HepG2 (cell line): ENCODE measurements around the gene TOMM6. TPM values are rescaled to one million over a fixed set of nuclear protein-coding genes. Genes with fewer than 3 reads are reported as not detected.

ENCODE experiments used
- BCL6 ChIP-seq: IDR thresholded peaks from 2 replicates; pipeline ENCODE4 v1.6.1; 2016; ENCODE audit warnings: missing genetic modification reagents, missing compliant biosample characterization
- CREM ChIP-seq, 2 experiments: sonication (generic) in 1 of 2; formaldehyde crosslinking in 1 of 2; IDR thresholded peaks; 2 replicates each; pipeline versions ENCODE4 v1.4.0 to v1.6.1; 2016 to 2020; ENCODE audit warnings: antibody characterized with exemption in 1 of 2, mild to moderate bottlenecking in 1 of 2, missing genetic modification reagents in 1 of 2
- EHMT2 ChIP-seq: fragments of 200-600 bp; sonication (generic); IDR thresholded peaks from 2 replicates; pipeline ENCODE4 v1.7.0; 2017; ENCODE audit warnings: antibody characterized with exemption, low read depth, low read length, borderline replicate concordance
- GLMP ChIP-seq: sonication (generic); formaldehyde crosslinking; IDR thresholded peaks from 2 replicates; pipeline ENCODE4 v1.9.0; 2021; ENCODE audit warnings: missing genetic modification reagents, mild to moderate bottlenecking, borderline replicate concordance
- HNRNPUL1 ChIP-seq: fragments of 200-400 bp; formaldehyde crosslinking; IDR thresholded peaks from 2 replicates; pipeline ENCODE4 v1.6.1; 2017; ENCODE audit warnings: low read depth, mild to moderate bottlenecking, low read length, moderate library complexity
- KDM2A ChIP-seq: sonication (generic); formaldehyde crosslinking; IDR thresholded peaks from 2 replicates; pipeline ENCODE4 v1.4.0; 2020; ENCODE audit warnings: low read depth, missing genetic modification reagents, borderline replicate concordance
- NAIF1 ChIP-seq: sonication (generic); formaldehyde crosslinking; IDR thresholded peaks from 2 replicates; pipeline ENCODE4 v1.5.0; 2020; ENCODE audit warnings: mild to moderate bottlenecking, missing genetic modification reagents, borderline replicate concordance
- SMYD3 ChIP-seq: sonication (generic); formaldehyde crosslinking; IDR thresholded peaks from 2 replicates; pipeline ENCODE4 v1.8.1; 2023; ENCODE audit warnings: mild to moderate bottlenecking, missing genetic modification reagents
- TEAD3 ChIP-seq: optimal IDR thresholded peaks from 2 replicates; pipeline ENCODE3; 2016; ENCODE audit warnings: borderline replicate concordance
- ZFP36L1 ChIP-seq: sonication (generic); formaldehyde crosslinking; IDR thresholded peaks from 2 replicates; pipeline ENCODE4 v1.8.0; 2022; ENCODE audit warnings: mild to moderate bottlenecking, missing genetic modification reagents, moderate library complexity
- ZMYM3 ChIP-seq: sonication (generic); formaldehyde crosslinking; IDR thresholded peaks from 2 replicates; pipeline ENCODE4 v1.5.1; 2020; ENCODE audit warnings: mild to moderate bottlenecking, missing genetic modification reagents
- ZNF484 ChIP-seq: sonication (generic); formaldehyde crosslinking; IDR thresholded peaks from 2 replicates; pipeline ENCODE4 v1.5.1; 2020; ENCODE audit warnings: mild to moderate bottlenecking, low read depth, missing genetic modification reagents, borderline replicate concordance
- ZNF629 ChIP-seq: sonication (generic); formaldehyde crosslinking; conservative IDR thresholded peaks from 2 replicates; pipeline ENCODE4 v1.5.0; 2020; ENCODE audit warnings: missing genetic modification reagents
- ZNF747 ChIP-seq: sonication (generic); formaldehyde crosslinking; IDR thresholded peaks from 2 replicates; pipeline ENCODE4 v1.8.1; 2023; ENCODE audit warnings: missing genetic modification reagents, mild to moderate bottlenecking, borderline replicate concordance
- ZNF776 ChIP-seq: sonication (generic); formaldehyde crosslinking; IDR thresholded peaks from 2 replicates; pipeline ENCODE4 v1.4.0; 2020; ENCODE audit warnings: mild to moderate bottlenecking, missing genetic modification reagents
- ZSCAN9 ChIP-seq: IDR thresholded peaks from 2 replicates; pipeline ENCODE4 v1.6.1; 2016; ENCODE audit warnings: borderline replicate concordance
- polyA plus RNA-seq, 8 experiments: library from polyadenylated mRNA; depleted of rRNA in 3 of 8; stranded (reverse) in 7 of 8; unstranded in 1 of 8; fragments of >200 nt; fragmentation: Illumina TruSeq in 4 of 8; extraction: Trizol in 4 of 8; gene quantifications; 2 replicates each; pipeline versions ENCODE4 v1.2.1 to v1.2.3, GENCODE V29; 2011 to 2016; ENCODE audit warnings: low read depth in 4 of 8, missing spikeins in 1 of 8, mixed read lengths in 1 of 8; ENCODE audit not compliant: insufficient read depth in 1 of 8
- total RNA-seq, 5 experiments: library from RNA; depleted of rRNA; stranded (reverse); fragments of >200 nt; fragmentation: Illumina TruSeq; extraction: Trizol; gene quantifications; 2 replicates each; pipeline ENCODE4 v1.2.3, GENCODE V29; 2016; ENCODE audit warnings: low read depth in 1 of 5
- TF ChIP-seq, protein P1 (sequence below): sonication (generic); formaldehyde crosslinking; IDR thresholded peaks from 2 replicates; pipeline ENCODE4 v1.5.0; 2020; ENCODE audit warnings: missing genetic modification reagents
- TF ChIP-seq, protein P2 (sequence below): sonication (generic); formaldehyde crosslinking; IDR thresholded peaks from 2 replicates; pipeline ENCODE4 v1.4.0; 2020; ENCODE audit warnings: mild to moderate bottlenecking, missing genetic modification reagents
- TF ChIP-seq, protein P3 (sequence below): sonication (generic); formaldehyde crosslinking; IDR thresholded peaks from 2 replicates; pipeline ENCODE4 v1.5.0; 2020; ENCODE audit warnings: mild to moderate bottlenecking, missing genetic modification reagents

The TOMM6 gene
- total and polyA plus RNA-seq, 2 of the 13 experiments (the other 11 are each of a cell fraction or from before 2014, with no cell fraction given) = 320 to 321 TPM

DNA sequence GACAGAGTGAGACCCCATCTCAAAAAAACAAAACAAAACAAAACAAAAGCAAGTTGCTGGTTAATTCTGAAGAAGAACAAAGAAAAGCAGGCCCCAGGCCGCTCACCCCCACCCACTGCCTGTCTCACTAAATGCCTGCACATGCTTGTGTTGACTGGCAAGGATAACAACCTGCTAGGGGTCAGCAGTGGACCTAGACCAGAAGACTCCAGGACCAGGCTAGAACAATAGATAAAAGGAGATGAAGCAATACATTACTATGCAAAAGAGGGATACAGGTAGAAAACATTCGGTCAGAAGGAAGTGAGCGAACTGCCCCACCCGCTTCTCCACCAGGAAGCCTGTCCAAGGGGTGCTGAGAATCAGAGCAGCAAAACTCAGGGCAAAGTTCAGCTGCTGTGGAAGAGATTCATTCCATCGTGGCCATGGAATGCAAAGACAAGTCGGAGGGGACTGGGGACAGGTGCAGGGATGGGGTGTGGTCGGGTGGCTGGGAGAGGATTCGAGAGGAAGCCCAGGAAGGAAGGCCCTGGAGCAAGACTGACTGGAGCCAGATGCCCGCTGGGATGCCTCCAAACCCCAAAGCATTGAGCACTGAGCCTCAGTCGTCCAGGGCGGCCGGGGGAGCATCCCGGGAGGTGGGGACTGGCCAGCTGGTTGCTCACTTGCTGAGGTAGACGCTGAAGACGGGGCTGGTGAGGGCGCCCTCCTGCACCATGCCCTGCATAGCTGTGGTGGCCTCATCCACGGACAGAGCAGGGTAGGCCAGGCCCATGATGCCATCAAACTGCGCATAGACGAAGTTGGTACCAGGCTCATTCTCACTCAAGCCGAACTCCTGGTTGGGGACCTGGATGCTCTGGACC lies 45.6 kb upstream of the TOMM6 start (continued):
- TF ChIP-seq SMYD3 (0 out of 2 replicates have a peak, but pooled peaks have one; percentile 45), NAIF1 (CRISPR knock-in tag) (no peak), HNRNPUL1 (no peak), GLMP (no peak), ZNF629 (CRISPR knock-in tag) (no peak), CREM (IDR thresholded peaks at IDR 0.05) (peak; percentile 50), CREM (CRISPR knock-in tag; IDR thresholded peaks at IDR 0.05) (no peak), ZFP36L1 (CRISPR knock-in tag) (no peak), EHMT2 (no peak), KDM2A (CRISPR knock-in tag) (peak; percentile 45; the same call in 1 of the 2 replicates), ZSCAN9 (CRISPR knock-in tag) (no peak), BCL6 (peak; percentile 35; the same call in 1 of the 2 replicates), ZNF484 (CRISPR knock-in tag) (no peak), ZNF776 (CRISPR knock-in tag) (no peak), ZNF747 (CRISPR knock-in tag) (no peak; the same call in 1 of the 2 replicates), TEAD3 (CRISPR knock-in tag) (peak; percentile 97), ZMYM3 (CRISPR knock-in tag) (no peak)
- TF ChIP-seq, protein P1, sequence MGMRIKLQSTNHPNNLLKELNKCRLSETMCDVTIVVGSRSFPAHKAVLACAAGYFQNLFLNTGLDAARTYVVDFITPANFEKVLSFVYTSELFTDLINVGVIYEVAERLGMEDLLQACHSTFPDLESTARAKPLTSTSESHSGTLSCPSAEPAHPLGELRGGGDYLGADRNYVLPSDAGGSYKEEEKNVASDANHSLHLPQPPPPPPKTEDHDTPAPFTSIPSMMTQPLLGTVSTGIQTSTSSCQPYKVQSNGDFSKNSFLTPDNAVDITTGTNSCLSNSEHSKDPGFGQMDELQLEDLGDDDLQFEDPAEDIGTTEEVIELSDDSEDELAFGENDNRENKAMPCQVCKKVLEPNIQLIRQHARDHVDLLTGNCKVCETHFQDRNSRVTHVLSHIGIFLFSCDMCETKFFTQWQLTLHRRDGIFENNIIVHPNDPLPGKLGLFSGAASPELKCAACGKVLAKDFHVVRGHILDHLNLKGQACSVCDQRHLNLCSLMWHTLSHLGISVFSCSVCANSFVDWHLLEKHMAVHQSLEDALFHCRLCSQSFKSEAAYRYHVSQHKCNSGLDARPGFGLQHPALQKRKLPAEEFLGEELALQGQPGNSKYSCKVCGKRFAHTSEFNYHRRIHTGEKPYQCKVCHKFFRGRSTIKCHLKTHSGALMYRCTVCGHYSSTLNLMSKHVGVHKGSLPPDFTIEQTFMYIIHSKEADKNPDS (CRISPR knock-in tag) = no peak
- TF ChIP-seq, protein P2, sequence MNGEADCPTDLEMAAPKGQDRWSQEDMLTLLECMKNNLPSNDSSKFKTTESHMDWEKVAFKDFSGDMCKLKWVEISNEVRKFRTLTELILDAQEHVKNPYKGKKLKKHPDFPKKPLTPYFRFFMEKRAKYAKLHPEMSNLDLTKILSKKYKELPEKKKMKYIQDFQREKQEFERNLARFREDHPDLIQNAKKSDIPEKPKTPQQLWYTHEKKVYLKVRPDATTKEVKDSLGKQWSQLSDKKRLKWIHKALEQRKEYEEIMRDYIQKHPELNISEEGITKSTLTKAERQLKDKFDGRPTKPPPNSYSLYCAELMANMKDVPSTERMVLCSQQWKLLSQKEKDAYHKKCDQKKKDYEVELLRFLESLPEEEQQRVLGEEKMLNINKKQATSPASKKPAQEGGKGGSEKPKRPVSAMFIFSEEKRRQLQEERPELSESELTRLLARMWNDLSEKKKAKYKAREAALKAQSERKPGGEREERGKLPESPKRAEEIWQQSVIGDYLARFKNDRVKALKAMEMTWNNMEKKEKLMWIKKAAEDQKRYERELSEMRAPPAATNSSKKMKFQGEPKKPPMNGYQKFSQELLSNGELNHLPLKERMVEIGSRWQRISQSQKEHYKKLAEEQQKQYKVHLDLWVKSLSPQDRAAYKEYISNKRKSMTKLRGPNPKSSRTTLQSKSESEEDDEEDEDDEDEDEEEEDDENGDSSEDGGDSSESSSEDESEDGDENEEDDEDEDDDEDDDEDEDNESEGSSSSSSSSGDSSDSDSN (CRISPR knock-in tag) = peak; percentile 40; the same call in 1 of the 2 replicates
- TF ChIP-seq, protein P3, sequence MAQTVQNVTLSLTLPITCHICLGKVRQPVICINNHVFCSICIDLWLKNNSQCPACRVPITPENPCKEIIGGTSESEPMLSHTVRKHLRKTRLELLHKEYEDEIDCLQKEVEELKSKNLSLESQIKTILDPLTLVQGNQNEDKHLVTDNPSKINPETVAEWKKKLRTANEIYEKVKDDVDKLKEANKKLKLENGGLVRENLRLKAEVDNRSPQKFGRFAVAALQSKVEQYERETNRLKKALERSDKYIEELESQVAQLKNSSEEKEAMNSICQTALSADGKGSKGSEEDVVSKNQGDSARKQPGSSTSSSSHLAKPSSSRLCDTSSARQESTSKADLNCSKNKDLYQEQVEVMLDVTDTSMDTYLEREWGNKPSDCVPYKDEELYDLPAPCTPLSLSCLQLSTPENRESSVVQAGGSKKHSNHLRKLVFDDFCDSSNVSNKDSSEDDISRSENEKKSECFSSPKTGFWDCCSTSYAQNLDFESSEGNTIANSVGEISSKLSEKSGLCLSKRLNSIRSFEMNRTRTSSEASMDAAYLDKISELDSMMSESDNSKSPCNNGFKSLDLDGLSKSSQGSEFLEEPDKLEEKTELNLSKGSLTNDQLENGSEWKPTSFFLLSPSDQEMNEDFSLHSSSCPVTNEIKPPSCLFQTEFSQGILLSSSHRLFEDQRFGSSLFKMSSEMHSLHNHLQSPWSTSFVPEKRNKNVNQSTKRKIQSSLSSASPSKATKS (CRISPR knock-in tag) = no peak
